ENCODE data around the gene FAM163A.
A peak's percentile ranks its signal among the peaks of the same experiment; 100 is the strongest.
"Not testable (repeated sequence)": the region's sequence is repeated elsewhere in the genome, so short reads cannot be mapped to it uniquely, and the experiment has no call there.

The FAM163A gene

DNA sequence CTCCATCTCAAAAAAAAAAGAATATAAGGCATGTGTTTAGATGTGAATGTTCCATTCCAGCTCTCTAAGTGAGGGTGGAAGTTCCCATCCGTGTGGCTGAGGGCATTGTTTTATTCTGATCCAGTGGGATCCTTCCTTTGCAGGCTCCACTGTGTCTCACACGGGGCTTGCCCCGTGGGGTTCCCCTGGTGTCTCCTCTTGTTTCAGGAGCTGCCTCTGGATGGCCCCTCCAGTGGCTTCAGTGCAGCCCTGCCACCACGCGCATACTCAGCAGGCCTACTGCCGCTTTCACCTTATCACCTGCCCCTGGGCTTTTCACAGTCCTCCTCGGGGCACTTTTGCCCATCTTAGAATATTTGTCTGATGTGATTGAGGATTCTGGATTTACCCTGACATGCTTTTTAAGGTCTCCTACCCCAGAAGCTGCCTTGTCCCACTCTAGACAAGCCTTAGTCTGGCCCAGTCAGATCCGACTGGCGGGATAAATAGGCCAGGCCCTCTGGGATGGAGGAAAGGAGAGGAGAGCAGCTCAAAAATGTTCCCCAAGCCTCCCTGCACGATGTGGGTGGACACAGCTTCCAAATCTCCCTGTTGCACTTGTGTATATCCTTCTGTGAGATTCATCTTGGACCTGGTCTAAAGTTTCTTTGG is 55.2 kb downstream of the FAM163A start:
- no peak overlapping the region for H3K4me3 Mint-ChIP-seq
- H3K36me3 Mint-ChIP-seq, result no peaks in the 10 kb centered on the region
- no peaks in the 10 kb centered on the region for H3K4me1 Mint-ChIP-seq

DNA sequence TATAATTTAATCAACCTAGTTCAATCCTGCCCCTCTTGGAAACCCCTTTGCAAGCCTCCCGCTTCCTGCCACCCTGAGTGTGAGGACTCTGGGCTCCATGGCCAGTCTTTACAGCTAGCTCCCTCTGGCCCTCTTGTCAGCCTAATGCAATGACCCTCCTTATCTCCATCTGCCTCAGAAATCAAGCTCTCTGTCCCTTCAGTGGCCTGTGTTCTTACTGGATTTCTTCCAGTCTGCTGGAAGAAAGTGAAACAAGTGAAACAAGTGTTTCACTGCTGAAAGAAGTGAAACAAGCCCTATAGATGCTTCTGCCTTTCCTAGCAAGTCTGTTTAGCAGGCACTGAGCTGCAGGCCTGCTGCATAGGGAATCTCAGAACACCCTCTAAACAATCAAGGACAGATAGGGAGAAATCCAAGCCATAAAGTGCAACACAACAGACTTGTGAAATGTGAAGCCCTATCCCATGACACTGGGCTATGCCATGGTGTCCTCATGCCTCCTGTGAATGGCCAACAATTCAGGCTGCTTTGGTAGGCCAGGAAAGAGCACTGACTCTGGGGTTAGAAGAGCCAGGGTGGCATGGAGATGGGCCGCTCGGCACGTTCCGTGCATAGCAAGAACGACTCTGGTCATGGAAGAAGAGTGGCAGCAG is 55.9 kb downstream of the FAM163A start:
- DNase-seq (ENCODE audit: low spot score in 2 of 2), result no peak
- no peaks in the 10 kb centered on the region for H3K36me3 Mint-ChIP-seq
- no peak for ATAC-seq

More for the DNA sequence above, 55.2 kb downstream of the FAM163A start:
- ATAC-seq (no peak), DNase-seq (ENCODE audit: low spot score in 2 of 2) (no peak)
- Mint-ChIP-seq H3K9me3 (no peaks in the 10 kb centered on the region), H3K27ac (no peak overlapping the region)

DNA sequence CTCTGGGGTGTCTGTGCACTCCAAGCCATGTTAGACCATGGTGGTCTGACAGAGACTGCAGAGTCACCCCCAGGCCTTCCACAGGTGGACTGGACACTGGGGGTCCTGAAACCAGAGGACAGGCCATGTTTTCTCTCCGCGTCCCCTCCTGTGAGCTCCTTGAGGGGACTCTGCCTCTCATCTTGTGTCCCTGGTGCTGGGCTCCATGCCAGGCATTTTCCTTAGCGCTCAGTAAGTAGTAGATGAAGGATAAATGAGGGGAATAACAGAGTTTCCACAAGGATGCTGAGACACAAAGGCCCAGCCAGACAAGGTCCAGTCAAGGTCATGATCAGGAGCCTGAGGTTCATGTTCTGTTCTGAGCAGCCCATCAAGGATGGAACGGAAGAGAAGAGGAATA is 57.4 kb downstream of the FAM163A start:
- no peaks in the 10 kb centered on the region for H3K4me1 Mint-ChIP-seq
- no peak overlapping the region for H3K4me3 Mint-ChIP-seq
- ATAC-seq (no peak), DNase-seq (ENCODE audit: low spot score in 2 of 2) (no peak)
- no peaks in the 10 kb centered on the region for H3K9me3 Mint-ChIP-seq
- no peaks in the 10 kb centered on the region for H3K36me3 Mint-ChIP-seq
- H3K27ac Mint-ChIP-seq, result no peak overlapping the region

More for the DNA sequence above, 55.9 kb downstream of the FAM163A start:
- H3K9me3 Mint-ChIP-seq, result no peaks in the 10 kb centered on the region
- no peak overlapping the region for H3K27ac Mint-ChIP-seq
- H3K4me3 Mint-ChIP-seq, result no peak overlapping the region
- H3K4me1 Mint-ChIP-seq, result no peaks in the 10 kb centered on the region

DNA sequence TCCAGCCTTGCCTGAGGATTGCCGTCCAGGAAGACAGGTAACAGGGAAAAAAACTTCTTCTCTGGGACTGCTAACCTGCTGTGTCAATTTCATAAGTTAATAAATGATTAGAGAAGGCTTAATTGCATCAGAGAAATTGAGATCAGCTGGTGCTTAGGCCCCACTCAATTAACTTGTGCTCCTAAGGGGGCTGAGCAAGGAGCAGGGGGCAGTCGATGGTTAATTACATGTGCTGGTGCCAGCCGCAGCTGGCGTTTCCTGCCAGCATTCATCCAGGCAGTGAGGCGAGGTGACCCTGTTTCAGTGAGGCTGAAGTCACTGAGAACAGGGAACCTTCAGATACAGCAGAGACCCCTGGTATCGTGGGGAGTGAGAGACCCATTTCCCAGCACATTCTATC is 60.0 kb downstream of the FAM163A start:
- no peak for DNase-seq (ENCODE audit: low spot score in 2 of 2)
- Mint-ChIP-seq H3K27ac (no peak overlapping the region), H3K4me1 (no peaks in the 10 kb centered on the region), H3K9me3 (no peaks in the 10 kb centered on the region), H3K4me3 (no peak overlapping the region), H3K36me3 (no peaks in the 10 kb centered on the region)
- ATAC-seq, result no peak

- Mint-ChIP-seq H3K4me3 (no peak overlapping the region), H3K4me1 (no peaks in the 10 kb centered on the region), H3K36me3 (no peaks in the 10 kb centered on the region), H3K27ac (no peak overlapping the region), H3K9me3 (no peaks in the 10 kb centered on the region)
- ATAC-seq (no peak), DNase-seq (ENCODE audit: low spot score in 2 of 2) (no peak)
Measured at GRCh38 chr1:179803918-179804317, 60.8 kb downstream of the FAM163A start.

- H3K27ac Mint-ChIP-seq; H3K36me3 Mint-ChIP-seq; ATAC-seq; DNase-seq (ENCODE audit: low spot score in 2 of 2); H3K9me3 Mint-ChIP-seq; H3K4me3 Mint-ChIP-seq; H3K4me1 Mint-ChIP-seq: not testable (repeated sequence)
Measured at GRCh38 chr1:179804417-179804816, 61.3 kb downstream of the FAM163A start.

DNA sequence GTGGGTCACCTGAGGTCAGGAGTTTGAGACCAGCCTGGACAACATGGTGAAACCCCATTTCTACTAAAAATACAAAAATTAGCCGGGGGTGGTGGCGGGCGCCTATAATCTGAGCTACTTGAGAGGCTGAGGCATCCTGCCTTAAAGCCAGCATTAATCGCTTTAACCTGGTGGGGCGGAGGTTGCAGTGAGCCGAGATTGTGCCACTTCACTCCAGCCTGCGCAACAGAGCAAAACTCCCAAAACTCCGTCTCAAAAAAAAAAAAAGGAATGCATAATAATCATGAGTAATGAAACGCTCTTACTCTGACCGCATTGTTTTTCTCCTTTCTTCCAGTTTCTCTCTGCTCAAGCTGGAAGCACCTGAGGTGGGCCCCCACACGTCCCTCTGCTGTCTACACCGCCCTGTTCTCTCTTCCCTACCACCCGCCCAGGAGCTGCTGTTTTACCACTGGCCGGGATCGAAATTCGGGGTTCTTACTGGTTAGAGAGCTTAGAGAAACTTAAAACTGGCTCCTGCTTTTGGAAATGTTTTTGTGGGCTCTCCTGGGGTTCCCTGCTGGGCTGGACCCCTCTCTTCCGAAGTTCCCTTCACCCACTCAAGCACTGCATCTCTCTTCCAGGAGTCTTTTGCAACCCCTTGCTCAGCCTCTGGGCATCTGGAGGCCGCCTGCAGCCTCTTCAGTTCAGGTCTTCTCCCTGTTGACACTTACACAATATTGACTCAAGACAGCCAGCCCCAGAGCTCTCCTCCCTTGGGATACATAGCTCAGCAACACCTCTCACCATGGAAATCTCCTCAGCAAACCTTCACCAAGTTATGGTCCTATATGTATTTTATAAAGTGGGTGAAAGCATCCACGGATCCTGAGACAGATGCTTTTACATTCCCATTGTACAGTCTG is 62.5 kb downstream of the FAM163A start:
- Mint-ChIP-seq H3K4me1 (no peaks in the 10 kb centered on the region), H3K9me3 (no peaks in the 10 kb centered on the region), H3K4me3 (no peak overlapping the region), H3K36me3 (no peaks in the 10 kb centered on the region), H3K27ac (no peak overlapping the region)
- no peak for ATAC-seq
- no peak for DNase-seq (ENCODE audit: low spot score in 2 of 2)

DNA sequence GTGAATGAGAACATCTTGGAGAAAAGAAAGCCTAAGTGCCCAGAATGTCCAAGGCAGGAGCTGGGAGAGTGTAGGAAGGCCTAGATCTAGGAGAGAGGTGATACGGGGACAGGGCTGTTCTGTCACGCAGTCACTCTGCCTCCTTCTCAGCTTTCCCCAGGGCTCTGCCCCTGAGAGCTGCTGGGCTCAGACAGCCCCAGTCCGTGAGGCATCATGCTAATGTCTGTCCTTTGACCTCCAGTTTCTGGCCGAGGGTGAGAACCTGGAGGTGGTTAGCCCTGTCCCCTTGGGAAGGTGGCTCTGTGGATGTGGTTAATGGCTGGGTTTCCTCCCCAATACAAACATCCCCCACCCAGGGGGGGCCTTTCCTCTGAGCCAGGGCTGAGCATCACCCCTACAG is 63.2 kb downstream of the FAM163A start:
- DNase-seq (ENCODE audit: low spot score in 2 of 2), result no peak
- Mint-ChIP-seq H3K27ac (no peak overlapping the region), H3K36me3 (no peaks in the 10 kb centered on the region), H3K4me3 (no peak overlapping the region), H3K9me3 (no peaks in the 10 kb centered on the region), H3K4me1 (no peaks in the 10 kb centered on the region)
- ATAC-seq, result peak; percentile 20

DNA sequence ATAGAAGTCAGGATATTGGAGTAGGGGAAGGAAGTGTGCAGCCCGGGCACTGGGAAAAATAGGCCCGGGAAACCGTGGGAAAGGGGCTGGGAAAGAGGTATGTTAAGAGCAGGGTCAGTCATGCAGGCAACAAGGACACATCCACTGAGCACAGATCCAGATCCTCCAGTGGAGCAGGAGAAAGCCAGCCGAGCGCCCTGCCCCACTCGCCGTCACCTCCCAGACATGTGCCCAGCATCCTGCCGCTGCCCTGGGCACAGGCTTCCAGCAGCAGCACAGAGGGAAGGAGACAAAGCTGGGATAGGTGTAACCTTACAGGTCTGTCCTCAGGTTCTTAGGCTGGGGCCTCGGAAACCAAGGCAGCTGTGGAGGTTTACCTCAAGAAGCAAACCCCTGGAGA is 64.2 kb downstream of the FAM163A start:
- Mint-ChIP-seq H3K4me1 (no peaks in the 10 kb centered on the region), H3K36me3 (no peaks in the 10 kb centered on the region), H3K9me3 (no peaks in the 10 kb centered on the region), H3K4me3 (no peak overlapping the region), H3K27ac (no peak overlapping the region)
- no peak for ATAC-seq
- DNase-seq (ENCODE audit: low spot score in 2 of 2), result no peak

DNA sequence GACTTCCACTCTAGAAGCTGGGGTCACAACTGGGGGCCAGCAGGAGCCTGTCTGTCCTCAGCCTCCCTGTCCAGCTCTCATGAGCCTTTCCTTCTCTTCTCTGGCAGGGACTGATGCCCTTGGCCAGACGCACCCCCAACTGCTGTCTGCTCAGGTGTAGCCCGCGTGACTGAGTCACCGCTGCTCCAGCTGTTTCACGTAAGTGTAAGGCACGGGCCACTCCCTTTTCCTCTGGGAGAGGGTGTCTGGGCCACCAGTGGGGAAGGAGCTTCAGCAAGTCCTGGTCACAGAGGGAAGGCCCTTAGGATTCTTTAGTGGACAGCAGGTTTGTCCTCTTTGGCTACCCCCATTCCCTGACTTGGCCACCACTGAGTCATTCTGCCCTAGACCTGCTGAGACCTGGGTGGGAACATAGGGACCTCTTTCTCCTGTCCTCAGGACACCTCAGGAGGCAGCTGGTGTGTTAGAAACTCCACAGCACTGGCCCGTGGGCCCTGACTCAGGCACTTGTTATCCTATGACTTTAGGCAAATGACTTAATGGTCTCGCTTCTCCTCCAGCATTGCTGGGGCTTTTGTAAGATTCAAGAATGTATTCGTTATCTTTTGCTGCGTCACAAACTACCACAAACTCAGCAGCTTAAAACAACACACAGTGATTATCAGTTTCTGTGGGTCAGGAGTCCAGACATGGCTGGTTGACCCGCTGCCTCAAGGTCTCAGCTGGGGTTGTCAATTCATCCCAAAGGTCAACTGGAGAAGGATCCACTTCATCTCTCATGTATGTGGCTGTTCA is 64.8 kb downstream of the FAM163A start:
- Mint-ChIP-seq H3K27ac (no peak overlapping the region), H3K4me3 (no peak overlapping the region), H3K9me3 (no peaks in the 10 kb centered on the region), H3K36me3 (no peaks in the 10 kb centered on the region), H3K4me1 (no peaks in the 10 kb centered on the region)
- no peak for DNase-seq (ENCODE audit: low spot score in 2 of 2)
- ATAC-seq, result peak; percentile 4

GRCh38 chr1:179808503-179808902 is 65.4 kb downstream of the FAM163A start:
- no peak for DNase-seq (ENCODE audit: low spot score in 2 of 2)
- H3K36me3 Mint-ChIP-seq, result no peaks in the 10 kb centered on the region
- H3K4me1 Mint-ChIP-seq, result no peaks in the 10 kb centered on the region
- no peak overlapping the region for H3K4me3 Mint-ChIP-seq
- no peaks in the 10 kb centered on the region for H3K9me3 Mint-ChIP-seq
- no peak overlapping the region for H3K27ac Mint-ChIP-seq
- no peak for ATAC-seq

DNA sequence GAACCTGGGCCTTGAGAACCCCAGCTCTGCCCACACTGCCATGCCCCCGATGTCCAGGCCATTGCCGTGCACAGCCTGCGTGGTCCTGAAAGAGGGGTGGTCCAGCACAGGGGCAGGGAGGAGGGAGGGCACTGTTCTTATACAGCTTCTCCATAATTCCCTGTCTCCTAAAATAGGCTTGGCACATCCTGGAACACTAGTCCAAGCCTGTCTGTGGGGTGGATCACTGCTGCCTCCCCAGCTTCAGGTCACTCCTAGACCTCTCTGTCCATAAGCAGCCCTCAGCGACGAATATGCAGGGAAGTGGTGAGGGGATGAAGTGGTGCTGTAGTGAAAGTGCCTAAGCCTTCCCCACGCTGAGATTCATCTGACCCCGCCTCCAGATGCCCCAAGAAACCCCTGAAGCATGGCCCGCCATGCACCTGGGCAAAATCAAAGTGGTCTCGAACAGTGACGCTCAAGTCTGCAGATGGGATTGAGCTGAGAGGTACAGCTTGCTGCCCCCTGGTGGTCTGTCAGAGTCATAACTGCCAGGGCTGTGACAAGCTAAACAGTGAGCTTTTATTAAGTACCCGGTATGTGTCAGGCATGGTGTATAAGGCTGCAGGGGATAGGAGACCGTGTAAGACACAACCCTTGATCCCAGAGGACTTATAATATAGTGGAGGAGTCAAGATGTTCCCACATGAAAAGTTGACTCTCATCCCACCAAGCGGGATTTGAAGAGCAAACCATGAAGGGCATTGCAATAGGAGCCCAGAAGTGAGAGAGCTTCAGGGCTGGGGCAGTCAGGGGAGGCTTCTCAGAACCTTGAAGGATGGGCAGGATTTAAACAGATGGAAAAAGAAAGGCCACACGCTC is 66.6 kb downstream of the FAM163A start:
- no peaks in the 10 kb centered on the region for H3K9me3 Mint-ChIP-seq
- DNase-seq (ENCODE audit: low spot score in 2 of 2) (peak; percentile 47 to 72), ATAC-seq (peak; percentile 57)
- peaks cover 7% of the 10 kb centered on the region for H3K4me1 Mint-ChIP-seq
- H3K4me3 Mint-ChIP-seq, result no peak overlapping the region
- no peak overlapping the region for H3K27ac Mint-ChIP-seq
- no peaks in the 10 kb centered on the region for H3K36me3 Mint-ChIP-seq

- DNase-seq (ENCODE audit: low spot score in 2 of 2), result no peak
- H3K4me3 Mint-ChIP-seq, result no peak overlapping the region
- no peak overlapping the region for H3K27ac Mint-ChIP-seq
- peaks cover 13% of the 10 kb centered on the region for H3K4me1 Mint-ChIP-seq
- no peak for ATAC-seq
- H3K9me3 Mint-ChIP-seq, result no peaks in the 10 kb centered on the region
- no peaks in the 10 kb centered on the region for H3K36me3 Mint-ChIP-seq
Measured at GRCh38 chr1:179810367-179810715, 67.2 kb downstream of the FAM163A start.

DNA sequence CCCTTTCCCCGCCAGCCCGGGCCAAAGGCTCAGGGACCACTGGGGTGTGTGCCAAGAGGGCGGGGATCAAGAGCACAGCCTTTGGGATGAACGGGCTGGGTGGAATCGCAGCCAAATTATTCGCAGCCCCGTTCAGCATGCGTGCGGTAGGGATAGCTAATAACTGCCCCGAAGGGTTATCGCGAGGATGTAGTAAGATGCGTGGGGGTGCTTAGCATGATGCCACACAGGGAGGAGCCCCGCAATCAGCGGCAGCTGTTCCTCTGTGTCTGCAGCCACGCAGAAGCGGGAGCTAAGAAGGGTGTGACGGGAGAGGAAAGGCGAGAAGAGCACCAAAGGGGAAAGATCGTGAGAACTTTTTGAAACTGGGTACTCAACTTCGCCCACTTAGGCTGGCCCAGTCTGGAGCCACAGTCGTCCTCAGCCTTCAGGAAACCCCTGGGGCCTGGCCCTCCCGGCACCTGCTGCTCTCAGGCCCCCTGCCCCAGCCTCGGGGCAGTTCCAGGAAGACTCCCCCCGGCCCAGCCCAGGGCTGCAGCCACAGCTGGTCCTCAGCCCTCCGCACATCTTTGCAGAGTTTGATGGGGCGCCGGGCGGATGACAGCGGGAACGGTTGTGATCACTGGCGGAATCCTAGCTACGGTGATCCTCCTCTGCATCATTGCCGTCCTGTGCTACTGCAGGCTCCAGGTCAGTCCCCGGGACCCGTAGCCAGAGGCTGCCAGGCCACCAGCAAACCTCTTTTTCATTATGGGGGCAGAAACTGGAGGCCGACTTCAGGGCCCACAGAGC is 69.6 kb downstream of the FAM163A start:
- no peak overlapping the region for H3K4me3 Mint-ChIP-seq
- no peak for DNase-seq (ENCODE audit: low spot score in 2 of 2)

More for the DNA sequence above, 69.6 kb downstream of the FAM163A start:
- no peaks in the 10 kb centered on the region for H3K36me3 Mint-ChIP-seq
- ATAC-seq, result no peak
- H3K27ac Mint-ChIP-seq, result no peak overlapping the region
- no peaks in the 10 kb centered on the region for H3K9me3 Mint-ChIP-seq
- peaks cover 24% of the 10 kb centered on the region for H3K4me1 Mint-ChIP-seq

Measured in stimulated activated effector memory CD8-positive, alpha-beta T cell treated with anti-CD3 and anti-CD28 coated beads, Interleukin-12 subunit alpha, Interleukin-12 subunit beta, amount 100 ng/mL, for 72 hours (primary cell).